ENCODE results near the gene LRRK1. TPM values are rescaled to one million over a fixed set of nuclear protein-coding genes. Genes with fewer than 3 reads are reported as not detected.

The LRRK1 gene
- total RNA-seq, 2 donors from 2014 or later: 18.6 to 20.3 TPM

GRCh38 chr15:100890850-100891249 lies 28.3 kb upstream of the LRRK1 start:
- Histone ChIP-seq H3K36me3 (no peaks in the 10 kb centered on the region), H3K4me1 (replicated peaks) (peaks cover 41% of the 10 kb centered on the region), H3K4me3 (no peak overlapping the region), H3K9me3 (no peaks in the 10 kb centered on the region), H3K27me3 (replicated peaks; ENCODE audit: insufficient read depth) (no peaks in the 10 kb centered on the region), H3K27ac (peak overlapping the region; percentile 80 to 98)
- WGBS: 92% methylated on average over 6 of the region's 6 CpGs
- TF ChIP-seq POLR2A (IDR thresholded peaks at IDR 0.05) (no peak), POLR2AphosphoS5 (IDR thresholded peaks at IDR 0.05) (no peak)
- TF ChIP-seq, protein P1, sequence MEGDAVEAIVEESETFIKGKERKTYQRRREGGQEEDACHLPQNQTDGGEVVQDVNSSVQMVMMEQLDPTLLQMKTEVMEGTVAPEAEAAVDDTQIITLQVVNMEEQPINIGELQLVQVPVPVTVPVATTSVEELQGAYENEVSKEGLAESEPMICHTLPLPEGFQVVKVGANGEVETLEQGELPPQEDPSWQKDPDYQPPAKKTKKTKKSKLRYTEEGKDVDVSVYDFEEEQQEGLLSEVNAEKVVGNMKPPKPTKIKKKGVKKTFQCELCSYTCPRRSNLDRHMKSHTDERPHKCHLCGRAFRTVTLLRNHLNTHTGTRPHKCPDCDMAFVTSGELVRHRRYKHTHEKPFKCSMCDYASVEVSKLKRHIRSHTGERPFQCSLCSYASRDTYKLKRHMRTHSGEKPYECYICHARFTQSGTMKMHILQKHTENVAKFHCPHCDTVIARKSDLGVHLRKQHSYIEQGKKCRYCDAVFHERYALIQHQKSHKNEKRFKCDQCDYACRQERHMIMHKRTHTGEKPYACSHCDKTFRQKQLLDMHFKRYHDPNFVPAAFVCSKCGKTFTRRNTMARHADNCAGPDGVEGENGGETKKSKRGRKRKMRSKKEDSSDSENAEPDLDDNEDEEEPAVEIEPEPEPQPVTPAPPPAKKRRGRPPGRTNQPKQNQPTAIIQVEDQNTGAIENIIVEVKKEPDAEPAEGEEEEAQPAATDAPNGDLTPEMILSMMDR (IDR thresholded peaks at IDR 0.05): no peak
- intact Hi-C loops (cut with DNase I): no loop called here
- no peak for DNase-seq (ENCODE audit: low spot score)

- TF ChIP-seq, protein P1 (IDR thresholded peaks at IDR 0.05): no peak
- TF ChIP-seq POLR2AphosphoS5 (IDR thresholded peaks at IDR 0.05): no peak
Measured at GRCh38 chr15:100891307-100892012, 27.7 kb upstream of the LRRK1 start.

DNA sequence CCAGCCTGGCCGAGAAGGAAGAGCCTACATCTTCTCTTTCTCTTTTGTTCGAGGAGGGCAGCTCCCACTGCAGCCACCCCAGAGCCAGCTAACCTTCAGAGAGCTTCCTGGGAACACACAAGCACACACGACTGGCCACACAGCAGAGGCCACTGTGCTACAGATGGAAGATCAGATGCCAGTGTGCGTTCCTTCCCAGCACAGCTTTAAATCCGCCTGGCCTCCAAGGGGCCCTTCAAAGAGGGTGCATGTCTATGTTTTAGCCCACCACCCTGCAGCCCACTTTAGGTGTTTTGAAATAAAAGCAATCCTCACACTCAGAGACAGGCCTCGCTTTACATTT lies 27.2 kb upstream of the LRRK1 start:
- H3K4me1 ChIP-seq (replicated peaks): peaks cover 42% of the 10 kb centered on the region
- H3K27ac ChIP-seq: peak overlapping the region; percentile 80 to 98
- no peaks in the 10 kb centered on the region for H3K9me3 ChIP-seq
- TF ChIP-seq POLR2A (IDR thresholded peaks at IDR 0.05) (no peak), POLR2AphosphoS5 (IDR thresholded peaks at IDR 0.05) (no peak)
- TF ChIP-seq, protein P1 (IDR thresholded peaks at IDR 0.05): no peak
- H3K27me3 ChIP-seq (replicated peaks; ENCODE audit: insufficient read depth): no peaks in the 10 kb centered on the region
- no peak for DNase-seq (ENCODE audit: low spot score)
- no peak overlapping the region for H3K4me3 ChIP-seq
- 74% methylated on average over 6 of the region's 6 CpGs for WGBS
- intact Hi-C loops (cut with DNase I): no loop called here
- no peaks in the 10 kb centered on the region for H3K36me3 ChIP-seq

More at GRCh38 chr15:100891307-100892012, 27.7 kb upstream of the LRRK1 start:
- WGBS: 81% methylated on average over 21 of the region's 21 CpGs
- no peak for DNase-seq (ENCODE audit: low spot score)
- peak overlapping the region; percentile 80 to 98 for H3K27ac ChIP-seq
- H3K4me1 ChIP-seq (replicated peaks): peaks cover 42% of the 10 kb centered on the region
- H3K9me3 ChIP-seq: no peaks in the 10 kb centered on the region
- H3K4me3 ChIP-seq: no peak overlapping the region
- no peaks in the 10 kb centered on the region for H3K36me3 ChIP-seq
- no peaks in the 10 kb centered on the region for H3K27me3 ChIP-seq (replicated peaks; ENCODE audit: insufficient read depth)
- intact Hi-C loops (cut with DNase I): no loop called here

DNA sequence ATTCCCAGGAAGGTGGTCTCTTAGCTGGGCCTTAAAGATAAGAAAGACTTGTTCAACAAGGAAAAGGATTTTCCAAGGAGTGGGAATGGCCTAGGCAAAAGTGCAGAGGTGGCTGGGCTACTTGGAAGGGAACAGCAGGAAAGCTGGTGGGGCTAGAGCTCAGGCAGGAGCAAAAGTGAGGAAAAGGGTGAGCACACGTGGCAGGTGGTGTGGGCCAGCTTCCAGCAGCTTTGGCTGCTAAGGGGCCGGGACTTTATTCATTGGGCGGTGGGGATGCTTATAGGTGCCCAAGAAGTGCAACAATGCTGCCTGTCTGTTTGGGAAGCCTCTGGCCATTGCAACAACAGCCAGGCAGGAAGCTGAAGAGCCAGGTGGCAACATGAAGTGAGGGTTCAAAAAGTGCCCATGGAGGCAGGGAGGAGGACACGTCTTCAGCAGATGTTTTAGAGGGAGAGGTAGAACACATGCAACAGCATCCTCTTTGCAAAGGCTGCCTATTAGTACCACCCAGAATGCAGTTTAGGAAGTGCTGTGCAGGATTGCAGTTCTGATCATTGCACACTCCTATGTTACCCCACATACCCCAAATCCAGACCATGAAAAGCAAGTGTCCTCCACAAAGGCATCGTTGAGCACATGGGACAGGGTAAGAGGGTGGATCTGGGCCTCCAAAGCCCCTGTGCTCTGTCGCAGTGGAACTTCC lies 25.7 kb upstream of the LRRK1 start:
- H3K4me3 ChIP-seq: no peak overlapping the region
- DNase-seq (ENCODE audit: low spot score): no peak
- no peak for TF ChIP-seq POLR2A (IDR thresholded peaks at IDR 0.05)
- TF ChIP-seq, protein P1 (IDR thresholded peaks at IDR 0.05): no peak
- TF ChIP-seq POLR2AphosphoS5 (IDR thresholded peaks at IDR 0.05): no peak
- 76% methylated on average over 6 of the region's 6 CpGs for WGBS
- intact Hi-C loops (cut with DNase I): no loop called here
- H3K36me3 ChIP-seq: no peaks in the 10 kb centered on the region
- H3K27ac ChIP-seq: peak overlapping the region; percentile 86 to 98
- H3K27me3 ChIP-seq (replicated peaks; ENCODE audit: insufficient read depth): no peaks in the 10 kb centered on the region
- no peaks in the 10 kb centered on the region for H3K9me3 ChIP-seq
- peaks cover 53% of the 10 kb centered on the region for H3K4me1 ChIP-seq (replicated peaks)

DNA sequence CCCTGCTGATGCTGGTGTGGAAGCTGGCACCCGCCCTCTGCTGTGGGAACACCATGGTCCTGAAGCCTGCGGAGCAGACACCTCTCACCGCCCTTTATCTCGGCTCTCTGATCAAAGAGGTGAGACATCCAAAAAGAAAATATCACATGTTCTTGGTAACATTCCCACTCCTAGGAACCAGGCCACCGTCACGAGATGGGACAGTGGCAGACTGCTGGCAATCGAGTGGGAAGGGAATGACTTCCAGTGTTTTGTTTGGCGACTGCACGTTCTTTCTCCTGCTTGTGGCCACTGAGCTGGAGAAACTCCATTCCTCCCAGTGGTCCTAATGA lies 25.2 kb upstream of the LRRK1 start:
- no peak overlapping the region for H3K4me3 ChIP-seq
- H3K36me3 ChIP-seq: no peaks in the 10 kb centered on the region
- intact Hi-C loops (cut with DNase I): no loop called here
- peak overlapping the region; percentile 86 to 98 for H3K27ac ChIP-seq
- H3K4me1 ChIP-seq (replicated peaks): peaks cover 54% of the 10 kb centered on the region
- H3K9me3 ChIP-seq: no peaks in the 10 kb centered on the region
- peak; percentile 80 for DNase-seq (ENCODE audit: low spot score)
- 33% methylated on average over 9 of the region's 9 CpGs for WGBS
- TF ChIP-seq POLR2A (IDR thresholded peaks at IDR 0.05) (no peak), POLR2AphosphoS5 (IDR thresholded peaks at IDR 0.05) (peak; percentile 96)
- TF ChIP-seq, protein P1 (IDR thresholded peaks at IDR 0.05): peak in 1 of 4 experiments; percentile 14
- H3K27me3 ChIP-seq (replicated peaks; ENCODE audit: insufficient read depth): no peaks in the 10 kb centered on the region

All from prostate gland (tissue), 2 donors.